Fibroblast of peridontal ligament (primary cell): Measurements from ENCODE around the gene ATAD3C.
A peak's percentile ranks its signal among the peaks of the same experiment; 100 is the strongest.
"Not testable (repeated sequence)": the region's sequence is repeated elsewhere in the genome, so short reads cannot be mapped to it uniquely, and the experiment has no call there.

Experiments
- DNase-seq: peaks from one replicate; pipeline ENCODE4 v3.0.0-alpha.2; 2010; ENCODE audit errors: extremely low read depth

Gene ATAD3C

DNA sequence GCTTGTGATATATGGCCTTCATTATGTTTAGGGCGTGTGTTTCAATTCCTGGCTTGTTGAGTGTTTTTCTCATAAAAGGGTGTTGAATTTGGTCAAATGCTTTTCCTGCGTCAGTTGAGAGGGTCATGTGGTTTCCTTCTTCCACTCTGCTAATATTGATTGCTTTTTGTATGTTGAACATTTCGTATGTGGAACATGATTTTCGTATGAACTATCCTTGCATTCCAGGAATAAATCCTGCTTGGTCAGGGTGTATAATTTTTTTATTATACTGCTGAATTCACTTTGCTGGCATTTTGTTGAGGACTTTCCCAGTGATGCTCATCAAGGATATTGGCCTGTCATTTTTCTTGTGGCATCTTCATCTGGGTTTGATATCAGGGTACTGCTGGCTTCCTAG lies 57.8 kb downstream of the ATAD3C start:
- no peak for DNase-seq

DNA sequence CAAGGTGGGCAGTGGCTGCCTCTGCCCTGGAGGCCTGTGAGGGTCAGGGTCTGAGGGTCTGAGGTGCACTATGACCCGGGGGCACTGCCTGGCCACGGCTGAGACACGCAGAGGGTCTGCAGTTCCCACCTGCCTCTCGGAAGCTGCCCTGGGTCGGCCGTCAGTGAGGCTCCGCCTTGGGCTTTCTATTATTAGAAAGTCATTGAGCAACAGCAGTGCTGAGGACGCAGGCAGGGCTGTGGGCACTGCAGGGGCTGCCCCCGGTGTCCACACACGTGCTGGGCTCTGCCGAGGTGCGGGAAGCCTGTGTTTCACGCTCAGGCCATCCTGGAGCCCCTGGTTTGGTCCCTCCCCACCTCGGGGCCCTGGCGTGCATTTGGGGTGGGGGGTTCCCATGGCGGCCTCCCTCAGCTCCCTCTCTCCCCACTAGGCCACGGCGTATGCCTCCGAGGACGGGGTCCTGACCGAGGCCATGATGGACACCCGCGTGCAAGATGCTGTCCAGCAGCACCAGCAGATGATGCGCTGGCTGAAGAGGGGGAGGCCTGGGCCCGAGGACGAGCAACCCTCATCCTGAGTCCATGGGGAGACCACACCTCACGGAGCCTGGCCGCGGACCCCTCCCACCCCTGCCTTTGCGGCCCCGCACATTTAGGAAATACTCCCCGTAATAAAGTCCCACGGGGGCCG lies 59.4 kb downstream of the ATAD3C start:
- not testable (repeated sequence) for DNase-seq

DNA sequence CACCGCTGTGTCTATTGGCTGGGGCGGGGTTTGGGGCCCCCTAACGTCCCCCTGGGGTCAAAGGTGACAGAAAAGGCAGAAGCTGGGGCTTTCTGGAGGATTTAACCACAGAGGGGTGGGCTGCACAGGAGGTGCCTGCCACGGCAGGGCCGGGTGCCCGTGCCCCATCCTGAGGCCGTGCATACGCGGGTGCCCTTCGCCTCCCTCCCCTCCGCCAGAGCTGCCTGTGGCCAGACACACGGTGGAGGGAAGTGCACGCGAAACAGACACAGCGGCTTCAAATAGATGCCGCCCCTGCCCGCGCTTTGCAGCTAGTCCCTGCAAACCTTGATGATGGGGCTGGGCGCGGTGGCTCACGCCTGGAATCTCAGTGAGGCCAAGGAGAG lies 60.0 kb downstream of the ATAD3C start:
- DNase-seq = not testable (repeated sequence)

DNA sequence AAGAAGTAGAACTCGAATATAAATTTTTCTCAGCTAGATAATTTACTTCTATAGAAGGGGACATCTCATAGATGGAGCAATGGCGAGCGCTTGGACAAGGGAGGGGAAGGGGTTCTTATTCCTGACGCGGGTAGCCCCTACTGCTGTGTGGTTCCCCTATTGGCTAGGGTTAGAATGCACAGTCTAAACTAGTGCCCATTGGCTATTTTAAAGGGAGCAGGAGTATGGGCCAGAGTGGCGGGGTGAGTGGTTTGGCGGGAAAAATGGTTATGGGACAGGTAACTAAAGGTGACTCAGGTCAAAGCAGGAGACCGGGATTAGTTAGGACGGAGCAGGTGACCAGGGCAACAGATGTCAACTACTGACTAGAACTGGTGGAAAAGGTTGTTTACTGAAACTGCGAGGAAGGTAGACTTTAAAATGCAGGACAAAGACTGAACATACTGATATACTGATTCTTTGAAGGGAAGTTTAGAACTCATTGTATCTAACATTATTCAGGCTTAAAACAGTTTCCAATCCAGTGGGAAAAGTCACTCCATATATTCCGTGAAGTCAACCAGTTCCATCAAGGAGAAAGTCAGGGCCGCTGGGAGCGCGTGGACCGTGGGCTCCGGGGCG lies 61.5 kb downstream of the ATAD3C start:
- peak; percentile 17 for DNase-seq

DNA sequence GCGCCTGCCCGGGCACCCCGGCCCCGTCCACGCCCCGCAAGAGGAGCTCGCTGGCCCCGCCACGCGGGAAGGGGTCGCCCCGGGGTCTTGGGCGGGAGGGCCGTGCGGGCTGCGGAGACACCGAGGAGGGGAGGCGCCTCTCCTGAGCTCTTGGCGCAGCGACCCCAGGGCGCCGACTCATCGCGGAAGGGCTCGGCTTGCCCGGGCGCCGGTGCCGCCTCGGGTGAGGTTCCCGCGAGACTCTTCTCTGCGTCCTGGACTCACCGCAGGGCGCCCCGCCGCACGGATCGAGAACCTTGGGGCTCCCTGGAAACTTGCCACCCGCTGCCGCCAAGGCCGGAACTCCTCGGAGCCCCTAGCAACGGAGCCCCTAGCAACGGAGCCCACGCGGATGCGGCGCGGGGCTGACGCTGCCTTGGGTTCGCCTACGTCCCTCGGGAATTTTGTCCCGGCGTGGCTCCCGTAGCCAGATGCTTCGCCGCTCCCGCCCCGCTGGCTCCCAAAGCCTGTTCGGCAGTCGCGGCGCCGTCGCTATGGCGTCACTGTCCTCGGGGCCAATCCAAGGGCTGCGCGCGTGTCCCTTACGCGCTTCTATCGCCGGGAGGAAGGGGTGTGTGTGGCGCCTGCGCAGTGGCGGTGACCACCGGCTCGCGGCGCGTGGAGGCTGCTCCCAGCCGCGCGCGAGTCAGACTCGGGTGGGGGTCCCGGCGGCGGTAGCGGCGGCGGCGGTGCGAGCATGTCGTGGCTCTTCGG lies 62.2 kb downstream of the ATAD3C start, which contains the start of gene ATAD3A:
ATAD3A (plus strand) TSS at position 630 of the 753 bp plus-strand sequence; CDS start at position 737, 107 bp downstream.
- peak; percentile 97 for DNase-seq

- not testable (repeated sequence) for DNase-seq
Observed at GRCh38 chr1:1512425-1512824, 62.9 kb downstream of the ATAD3C start.

DNA sequence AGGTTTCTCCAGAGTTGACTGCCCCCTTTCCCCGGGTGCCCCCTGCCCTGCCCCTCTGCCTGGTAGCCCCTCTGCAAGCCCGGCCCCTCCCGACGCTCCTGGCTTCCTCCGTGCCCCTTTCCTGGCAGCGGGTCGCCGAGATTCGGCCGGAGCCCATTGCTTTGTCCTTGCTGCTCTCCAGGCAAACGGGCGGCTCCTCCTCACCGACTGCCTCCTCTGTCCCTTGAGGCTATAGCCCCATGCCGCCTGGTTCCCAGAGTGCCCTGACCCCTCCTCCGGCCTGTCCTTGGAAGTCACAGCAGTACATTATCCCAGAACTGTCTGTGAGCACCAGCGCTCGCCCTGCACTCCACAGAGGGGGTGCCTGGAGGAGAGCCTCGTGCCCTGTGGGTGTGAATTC lies 64.2 kb downstream of the ATAD3C start:
- not testable (repeated sequence) for DNase-seq

DNA sequence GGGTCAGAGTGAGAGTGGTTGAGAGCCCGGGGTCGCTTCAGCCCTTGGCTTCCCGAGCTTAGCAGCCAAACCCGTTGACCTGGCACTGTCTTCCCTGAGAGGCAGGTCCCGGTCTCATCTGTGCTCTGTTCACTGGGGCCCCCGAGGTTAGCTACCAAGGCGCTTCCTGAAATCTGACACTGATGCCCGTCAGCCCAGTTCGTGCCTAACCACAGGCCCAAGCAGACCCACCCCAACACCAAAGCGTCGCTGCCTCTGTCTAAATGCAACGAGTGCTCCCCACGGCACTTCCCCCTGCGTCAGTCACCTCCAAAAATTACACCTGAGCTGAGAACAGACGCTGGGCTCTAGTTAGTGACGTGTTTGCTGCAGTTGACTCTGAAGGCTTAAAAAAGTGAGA lies 64.9 kb downstream of the ATAD3C start:
- not testable (repeated sequence) for DNase-seq

DNA sequence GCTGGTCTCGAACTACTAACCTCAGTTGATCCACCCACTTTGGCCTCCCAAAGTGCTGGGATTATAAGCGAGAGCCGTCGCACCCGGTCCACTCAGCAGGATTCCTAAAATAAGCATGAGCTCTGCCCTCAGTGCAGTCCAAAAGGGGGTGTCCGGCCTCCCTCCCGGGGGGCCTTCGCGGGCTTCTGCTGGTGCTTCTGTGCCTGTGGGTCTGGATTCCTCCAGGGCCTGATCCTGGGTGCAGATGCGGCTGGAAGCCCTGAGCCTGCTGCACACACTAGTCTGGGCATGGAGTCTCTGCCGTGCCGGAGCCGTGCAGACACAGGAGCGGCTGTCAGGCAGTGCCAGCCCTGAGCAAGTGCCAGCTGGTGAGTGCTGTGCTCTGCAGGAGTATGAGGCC lies 67.4 kb downstream of the ATAD3C start:
- not testable (repeated sequence) for DNase-seq

GRCh38 chr1:1517973-1518620 lies 68.6 kb downstream of the ATAD3C start:
- DNase-seq = no peak

- not testable (repeated sequence) for DNase-seq
Observed at GRCh38 chr1:1518621-1519007, 69.1 kb downstream of the ATAD3C start.
